Cardiac fibroblast (primary cell): ENCODE data around the gene ACBD6.
"Not testable (repeated sequence)": the region's sequence is repeated elsewhere in the genome, so short reads cannot be mapped to it uniquely, and the experiment has no call there.

Experiments
- DNase-seq, 2 donors: peaks; one replicate each; pipeline versions ENCODE4 v3.0.0 to v3.0.0-alpha.2; 2010; ENCODE audit warnings: low read depth in 2 of 2
- H3K4me3 ChIP-seq, 2 donors: replicated peaks in 1 of 2; 1 replicate in 1 of 2; 2 replicates in 1 of 2; pipeline ENCODE4 v1.5.1; 2011; ENCODE audit warnings: low read depth in 2 of 2, low read length in 2 of 2, mild to moderate bottlenecking in 2 of 2, moderate library complexity in 1 of 2
- CTCF ChIP-seq: IDR thresholded peaks from one replicate; pipeline ENCODE4 v1.5.1; 2011; ENCODE audit warnings: low read depth, mild to moderate bottlenecking, low read length, inconsistent platforms

Gene ACBD6

GRCh38 chr1:180482425-180483275 is 19.7 kb downstream of the ACBD6 start:
- TF ChIP-seq CTCF: peak; percentile 63
- H3K4me3 ChIP-seq: no peak overlapping the region
- DNase-seq: peak; percentile 73 to 76

GRCh38 chr1:180470031-180470430 is 32.3 kb downstream of the ACBD6 start:
- no peak for TF ChIP-seq CTCF
- H3K4me3 ChIP-seq: no peak overlapping the region
- DNase-seq: no peak

- DNase-seq: no peak
- no peak overlapping the region for H3K4me3 ChIP-seq
- TF ChIP-seq CTCF: no peak
Measured at GRCh38 chr1:180468311-180468710, 34.1 kb downstream of the ACBD6 start.

- TF ChIP-seq CTCF: no peak
- H3K4me3 ChIP-seq: no peak overlapping the region
- DNase-seq: peak; percentile 11 to 31
Measured at GRCh38 chr1:180462102-180462501, 40.3 kb downstream of the ACBD6 start.

GRCh38 chr1:180461682-180462081 is 40.7 kb downstream of the ACBD6 start:
- not testable (repeated sequence) for DNase-seq, H3K4me3 ChIP-seq

GRCh38 chr1:180458807-180459206 is 43.6 kb downstream of the ACBD6 start:
- DNase-seq: no peak
- no peak overlapping the region for H3K4me3 ChIP-seq
- TF ChIP-seq CTCF: no peak

GRCh38 chr1:180456191-180456590 is 46.2 kb downstream of the ACBD6 start:
- no peak overlapping the region for H3K4me3 ChIP-seq
- no peak for DNase-seq
- TF ChIP-seq CTCF: no peak
